ENCODE results near the gene MYT1.
"Not testable (repeated sequence)": the region's sequence is repeated elsewhere in the genome, so short reads cannot be mapped to it uniquely, and the experiment has no call there.

Gene MYT1

DNA sequence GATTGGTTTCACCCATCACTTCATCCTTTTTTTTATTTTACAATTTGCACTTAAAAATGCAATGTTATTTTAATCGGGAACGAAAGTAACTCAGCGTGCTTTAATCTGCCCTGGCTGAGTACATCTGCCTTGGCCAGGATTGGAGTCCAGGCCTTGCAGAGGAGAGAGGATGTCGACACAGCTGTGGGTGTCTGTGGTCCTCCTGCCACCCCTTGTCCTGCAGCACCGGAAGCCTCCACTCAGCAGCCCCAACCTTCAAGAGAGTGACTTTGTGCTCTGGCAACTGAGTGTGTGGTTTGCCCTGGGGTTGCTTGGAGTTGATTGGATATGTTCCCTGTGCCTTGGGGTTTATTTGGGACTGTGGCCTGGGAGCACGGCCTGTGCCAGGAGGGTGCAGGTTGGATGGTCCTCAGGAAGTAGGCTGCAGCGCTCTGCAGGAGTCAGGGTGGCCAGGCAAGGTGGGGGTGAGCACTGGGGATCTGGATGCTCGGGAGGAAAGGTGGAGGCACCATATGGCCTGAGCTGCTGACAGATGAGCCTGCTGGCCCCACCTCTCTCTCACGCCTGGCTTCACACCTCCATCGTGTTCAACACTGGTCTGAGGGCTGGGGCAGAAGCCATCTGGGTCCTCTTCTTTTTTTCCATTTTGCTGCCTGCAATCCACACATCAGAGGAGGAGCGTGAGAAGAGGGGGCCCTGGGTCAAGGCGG is 4.3 kb downstream of the MYT1 start:
- no peak for DNase-seq (ENCODE audit: low spot score in 2 of 2)
- Mint-ChIP-seq H3K27ac (no peak overlapping the region), H3K36me3 (no peaks in the 10 kb centered on the region), H3K9me3 (no peaks in the 10 kb centered on the region), H3K4me1 (no peaks in the 10 kb centered on the region), H3K4me3 (no peak overlapping the region)
- peak; percentile 24 for ATAC-seq

DNA sequence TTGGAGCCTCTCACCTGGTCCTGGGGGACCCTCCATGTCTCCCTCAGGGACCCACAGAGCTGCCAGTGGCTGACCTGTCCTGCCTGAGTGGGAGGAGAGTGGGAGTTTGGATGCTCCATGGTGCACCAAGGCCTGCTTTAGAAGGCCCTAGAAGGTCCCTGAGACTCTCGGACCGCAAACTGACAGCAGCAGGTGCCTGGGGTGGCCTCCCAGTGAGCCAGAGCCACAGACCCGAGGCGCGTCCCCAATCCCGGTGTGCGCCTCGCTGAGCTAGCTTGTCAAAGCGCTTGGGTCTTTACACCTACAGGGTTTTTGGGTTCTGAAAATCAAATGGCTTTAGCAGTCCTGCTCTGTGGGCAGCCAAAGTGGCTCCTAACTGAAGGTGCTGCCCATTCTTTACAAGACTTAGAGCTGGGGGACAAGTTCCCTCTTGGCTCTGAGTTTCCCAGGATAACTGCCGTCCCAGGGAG is 4.9 kb downstream of the MYT1 start:
- Mint-ChIP-seq H3K4me1 (no peaks in the 10 kb centered on the region), H3K9me3 (no peaks in the 10 kb centered on the region), H3K4me3 (no peak overlapping the region), H3K36me3 (no peaks in the 10 kb centered on the region), H3K27ac (no peak overlapping the region)
- DNase-seq (ENCODE audit: low spot score in 2 of 2): no peak
- no peak for ATAC-seq

DNA sequence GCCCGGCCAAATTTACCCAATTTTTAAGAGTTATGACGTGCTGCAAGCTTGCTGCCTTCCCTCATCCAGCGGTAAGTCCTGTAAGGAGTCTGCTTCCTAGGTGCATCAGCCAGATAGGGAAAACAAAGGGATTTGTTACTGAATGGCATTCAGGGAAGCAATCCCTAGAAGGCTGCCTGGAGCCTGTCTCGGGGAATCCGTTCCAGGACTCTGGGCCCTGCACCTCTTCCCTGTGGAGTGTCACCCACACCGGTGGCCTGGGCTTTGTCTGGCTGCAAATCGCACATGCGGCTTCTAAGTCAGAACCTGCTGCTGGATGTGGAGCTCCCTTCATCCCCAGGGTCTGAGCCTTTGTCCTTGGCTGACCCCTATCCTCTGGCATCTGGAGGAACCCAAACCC is 7.0 kb downstream of the MYT1 start:
- DNase-seq (ENCODE audit: low spot score in 2 of 2): no peak
- Mint-ChIP-seq H3K9me3 (no peaks in the 10 kb centered on the region), H3K27ac (no peak overlapping the region), H3K36me3 (no peaks in the 10 kb centered on the region), H3K4me1 (no peaks in the 10 kb centered on the region), H3K4me3 (no peak overlapping the region)
- no peak for ATAC-seq

DNA sequence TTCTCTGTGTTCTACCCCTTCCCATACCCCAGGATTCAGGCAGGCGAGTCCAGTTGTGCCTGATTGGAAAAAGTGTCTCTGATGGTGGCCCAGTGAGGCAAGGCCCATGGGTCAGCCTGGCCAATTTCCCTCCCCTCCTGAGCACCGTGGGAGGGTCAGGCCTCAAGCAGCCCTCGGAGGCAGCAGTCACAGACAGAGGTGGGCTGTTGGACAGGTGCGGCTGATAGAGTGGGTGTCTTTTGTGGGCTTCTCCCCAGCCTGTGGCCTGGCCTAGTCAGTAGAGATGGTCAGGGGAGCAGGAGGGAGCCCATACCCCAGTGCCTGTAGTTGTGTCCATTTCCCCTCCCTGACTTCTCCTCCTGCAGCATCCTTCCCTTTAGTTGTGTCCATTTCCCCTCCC is 8.9 kb downstream of the MYT1 start:
- H3K4me1 Mint-ChIP-seq: no peaks in the 10 kb centered on the region
- no peak overlapping the region for H3K4me3 Mint-ChIP-seq
- ATAC-seq (no peak), DNase-seq (ENCODE audit: low spot score in 2 of 2) (no peak)
- no peaks in the 10 kb centered on the region for H3K9me3 Mint-ChIP-seq
- H3K27ac Mint-ChIP-seq: no peak overlapping the region
- H3K36me3 Mint-ChIP-seq: no peaks in the 10 kb centered on the region

DNA sequence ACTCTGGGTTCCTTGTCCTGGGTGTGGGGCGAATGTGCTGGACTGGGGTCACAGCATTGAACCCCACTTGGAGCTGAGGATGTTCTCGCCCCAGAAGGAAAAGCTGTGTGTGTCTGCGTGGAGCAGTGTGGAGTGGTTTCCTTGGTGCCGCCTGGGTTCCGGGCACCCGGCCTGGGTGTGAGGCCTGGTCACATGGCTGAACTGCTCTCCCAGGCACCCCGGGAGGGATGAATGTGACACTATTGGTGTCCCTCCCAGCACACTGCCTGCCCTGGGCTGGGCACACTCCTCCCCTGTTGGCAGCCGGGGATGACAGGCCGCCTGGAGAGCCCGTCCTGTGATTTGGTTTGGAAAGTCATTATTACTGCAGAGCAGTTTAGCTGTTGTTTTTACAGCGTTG is 12.3 kb downstream of the MYT1 start:
- no peaks in the 10 kb centered on the region for H3K9me3 Mint-ChIP-seq
- no peak for ATAC-seq

DNA sequence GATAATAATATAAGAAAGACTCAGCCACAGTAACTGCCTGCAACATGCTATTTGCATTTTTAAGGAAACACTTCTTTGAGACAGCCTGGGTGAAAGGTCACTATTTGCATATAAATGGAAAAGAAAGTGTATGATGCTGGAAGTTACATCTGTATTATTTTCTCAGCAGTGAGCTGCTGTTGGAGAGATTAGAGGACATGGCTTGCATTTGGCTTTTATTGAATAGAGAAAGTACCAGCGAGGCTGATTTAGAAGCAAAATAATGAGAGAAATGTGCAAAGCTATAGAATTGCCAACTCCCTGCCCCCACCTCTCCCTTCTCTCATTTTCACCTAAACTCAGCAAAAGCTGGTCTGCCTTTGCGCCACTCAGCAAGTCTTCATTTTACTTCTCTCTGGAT is 12.7 kb downstream of the MYT1 start:
- no peak overlapping the region for H3K4me3 Mint-ChIP-seq
- no peak overlapping the region for H3K27ac Mint-ChIP-seq
- no peaks in the 10 kb centered on the region for H3K9me3 Mint-ChIP-seq
- DNase-seq (ENCODE audit: low spot score in 2 of 2) (no peak), ATAC-seq (no peak)
- peaks cover 15% of the 10 kb centered on the region for H3K4me1 Mint-ChIP-seq
- no peaks in the 10 kb centered on the region for H3K36me3 Mint-ChIP-seq

More for the DNA sequence above, 12.3 kb downstream of the MYT1 start:
- H3K27ac Mint-ChIP-seq: no peak overlapping the region
- H3K4me1 Mint-ChIP-seq: peaks cover 15% of the 10 kb centered on the region
- DNase-seq (ENCODE audit: low spot score in 2 of 2): no peak
- H3K36me3 Mint-ChIP-seq: no peaks in the 10 kb centered on the region
- H3K4me3 Mint-ChIP-seq: no peak overlapping the region

DNA sequence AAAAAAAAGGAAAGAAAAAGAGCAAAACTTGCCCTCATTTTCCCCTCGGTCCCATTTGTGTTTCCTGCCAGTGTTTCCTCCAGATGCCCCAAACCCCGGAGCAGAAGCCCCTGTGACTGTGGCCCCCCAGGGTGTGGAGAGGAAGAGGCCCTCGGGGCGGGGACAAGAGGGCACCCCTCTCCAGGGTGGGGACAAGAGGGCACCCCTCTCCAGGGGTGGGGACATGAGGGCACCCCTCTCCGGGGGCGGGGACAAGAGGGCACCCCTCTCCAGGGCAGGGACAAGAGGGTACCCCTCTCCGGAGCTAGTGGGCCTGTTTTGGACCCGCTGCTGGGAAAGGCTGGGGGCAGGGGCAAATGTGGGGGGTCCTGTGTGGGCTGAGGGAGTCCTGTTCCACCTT is 13.1 kb downstream of the MYT1 start:
- ATAC-seq: no peak

DNA sequence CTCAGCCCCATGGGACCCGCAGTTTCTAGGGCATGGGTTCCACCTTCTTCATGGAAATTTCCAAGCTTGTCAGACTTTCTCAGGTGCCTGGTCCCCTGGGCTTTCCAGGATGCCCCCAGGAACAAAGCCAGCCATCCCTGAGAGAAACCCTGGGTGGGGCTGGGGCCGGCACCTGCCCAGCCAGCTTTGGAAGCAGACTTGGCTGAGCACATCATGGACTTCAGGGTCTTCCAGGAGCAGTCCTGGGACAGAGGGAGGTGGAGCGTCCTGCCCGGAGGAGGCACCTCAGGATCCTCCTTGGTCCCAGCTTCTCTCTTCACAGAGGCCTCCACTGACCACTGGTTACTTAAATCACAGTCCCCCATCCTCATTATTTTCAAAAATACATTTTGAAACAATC is 13.5 kb downstream of the MYT1 start:
- no peak for DNase-seq (ENCODE audit: low spot score in 2 of 2)
- no peak for ATAC-seq
- Mint-ChIP-seq H3K4me1 (peaks cover 15% of the 10 kb centered on the region), H3K9me3 (no peaks in the 10 kb centered on the region), H3K27ac (no peak overlapping the region), H3K4me3 (no peak overlapping the region), H3K36me3 (no peaks in the 10 kb centered on the region)

More for the DNA sequence above, 13.1 kb downstream of the MYT1 start:
- no peak for DNase-seq (ENCODE audit: low spot score in 2 of 2)
- Mint-ChIP-seq H3K9me3 (no peaks in the 10 kb centered on the region), H3K4me3 (no peak overlapping the region), H3K4me1 (peaks cover 15% of the 10 kb centered on the region), H3K36me3 (no peaks in the 10 kb centered on the region), H3K27ac (no peak overlapping the region)

DNA sequence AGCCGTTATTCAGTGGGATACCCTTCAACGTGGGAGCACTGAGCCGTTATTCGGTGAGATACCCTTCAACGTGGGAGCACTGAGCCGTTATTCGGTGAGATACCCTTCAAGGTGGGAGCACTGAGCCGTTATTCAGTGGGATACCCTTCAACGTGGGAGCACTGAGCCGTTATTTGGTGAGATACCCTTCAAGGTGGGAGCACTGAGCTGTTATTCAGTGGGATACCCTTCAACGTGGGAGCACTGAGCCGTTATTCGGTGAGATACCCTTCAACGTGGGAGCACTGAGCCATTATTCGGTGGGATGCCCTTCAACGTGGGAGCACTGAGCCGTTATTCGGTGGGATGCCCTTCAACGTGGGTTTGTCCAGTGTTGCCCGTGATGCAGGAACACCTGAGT is 14.7 kb downstream of the MYT1 start:
- not testable (repeated sequence) for H3K27ac Mint-ChIP-seq; H3K9me3 Mint-ChIP-seq; H3K36me3 Mint-ChIP-seq; ATAC-seq; DNase-seq (ENCODE audit: low spot score in 2 of 2); H3K4me3 Mint-ChIP-seq
- H3K4me1 Mint-ChIP-seq: peaks cover 15% of the 10 kb centered on the region

DNA sequence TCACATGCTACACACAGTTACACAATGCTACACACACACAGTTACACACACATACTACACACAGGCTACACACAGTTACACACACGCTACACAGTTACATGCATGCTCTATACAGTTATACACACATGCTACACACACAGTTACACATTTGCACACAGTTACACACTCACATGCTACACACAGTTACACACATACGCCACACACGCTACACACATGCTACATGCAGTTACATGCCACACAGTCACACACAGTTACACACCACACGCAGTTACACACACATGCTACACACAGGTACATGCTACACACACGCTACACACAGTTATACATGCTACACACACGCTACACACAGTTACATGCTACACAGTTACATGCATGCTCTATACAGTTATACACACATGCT is 15.6 kb downstream of the MYT1 start:
- H3K4me1 Mint-ChIP-seq: peaks cover 21% of the 10 kb centered on the region
- H3K4me3 Mint-ChIP-seq: no peak overlapping the region
- H3K9me3 Mint-ChIP-seq: no peaks in the 10 kb centered on the region
- H3K27ac Mint-ChIP-seq: no peak overlapping the region
- no peak for DNase-seq (ENCODE audit: low spot score in 2 of 2)
- H3K36me3 Mint-ChIP-seq: no peaks in the 10 kb centered on the region
- ATAC-seq: no peak

DNA sequence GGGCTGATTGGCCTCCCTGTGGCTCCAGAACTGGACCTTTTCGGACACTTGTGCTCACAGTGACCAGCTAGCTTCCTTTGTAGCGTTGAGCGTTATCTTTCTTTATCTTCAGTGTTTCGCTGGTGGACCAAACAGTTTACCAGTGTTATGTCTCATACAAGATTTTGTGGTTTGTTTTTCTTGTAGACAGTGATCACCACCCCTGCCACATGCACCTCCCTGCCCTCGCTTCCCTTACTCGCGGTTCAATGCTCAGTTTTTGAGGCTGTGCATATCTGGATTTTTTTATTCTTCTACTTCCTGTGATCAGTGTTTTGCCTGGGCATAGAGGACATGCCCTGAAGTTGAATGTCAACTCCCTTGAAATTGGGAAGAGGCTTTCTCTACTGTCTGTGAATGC is 16.4 kb downstream of the MYT1 start:
- no peak for DNase-seq (ENCODE audit: low spot score in 2 of 2)
- H3K36me3 Mint-ChIP-seq: no peaks in the 10 kb centered on the region
- peaks cover 25% of the 10 kb centered on the region for H3K4me1 Mint-ChIP-seq
- peak; percentile 40 for ATAC-seq
- H3K9me3 Mint-ChIP-seq: no peaks in the 10 kb centered on the region
- no peak overlapping the region for H3K4me3 Mint-ChIP-seq
- no peak overlapping the region for H3K27ac Mint-ChIP-seq

DNA sequence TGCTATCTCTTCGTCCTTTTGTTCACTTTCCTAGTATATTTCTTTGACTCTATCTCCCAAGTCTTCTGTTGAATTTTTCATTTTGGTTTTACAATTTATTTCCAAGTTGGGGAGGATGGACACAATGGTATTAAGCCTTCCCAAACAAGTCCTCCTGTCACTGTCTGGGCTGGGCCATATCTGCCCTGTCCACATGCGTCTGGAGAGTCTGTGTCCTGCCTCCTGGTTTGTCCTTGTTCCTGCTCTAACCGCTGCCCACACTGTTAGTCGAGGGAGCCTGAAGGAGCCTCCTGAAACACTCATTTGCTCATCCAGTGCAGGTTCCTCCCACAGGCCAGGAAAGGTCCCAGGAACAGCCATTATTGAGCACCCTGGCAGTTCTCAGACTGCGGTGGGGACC is 17.1 kb downstream of the MYT1 start:
- H3K4me3 Mint-ChIP-seq: no peak overlapping the region
- peaks cover 25% of the 10 kb centered on the region for H3K4me1 Mint-ChIP-seq
- H3K9me3 Mint-ChIP-seq: no peaks in the 10 kb centered on the region
- DNase-seq (ENCODE audit: low spot score in 2 of 2) (no peak), ATAC-seq (no peak)
- H3K27ac Mint-ChIP-seq: no peak overlapping the region
- no peaks in the 10 kb centered on the region for H3K36me3 Mint-ChIP-seq

DNA sequence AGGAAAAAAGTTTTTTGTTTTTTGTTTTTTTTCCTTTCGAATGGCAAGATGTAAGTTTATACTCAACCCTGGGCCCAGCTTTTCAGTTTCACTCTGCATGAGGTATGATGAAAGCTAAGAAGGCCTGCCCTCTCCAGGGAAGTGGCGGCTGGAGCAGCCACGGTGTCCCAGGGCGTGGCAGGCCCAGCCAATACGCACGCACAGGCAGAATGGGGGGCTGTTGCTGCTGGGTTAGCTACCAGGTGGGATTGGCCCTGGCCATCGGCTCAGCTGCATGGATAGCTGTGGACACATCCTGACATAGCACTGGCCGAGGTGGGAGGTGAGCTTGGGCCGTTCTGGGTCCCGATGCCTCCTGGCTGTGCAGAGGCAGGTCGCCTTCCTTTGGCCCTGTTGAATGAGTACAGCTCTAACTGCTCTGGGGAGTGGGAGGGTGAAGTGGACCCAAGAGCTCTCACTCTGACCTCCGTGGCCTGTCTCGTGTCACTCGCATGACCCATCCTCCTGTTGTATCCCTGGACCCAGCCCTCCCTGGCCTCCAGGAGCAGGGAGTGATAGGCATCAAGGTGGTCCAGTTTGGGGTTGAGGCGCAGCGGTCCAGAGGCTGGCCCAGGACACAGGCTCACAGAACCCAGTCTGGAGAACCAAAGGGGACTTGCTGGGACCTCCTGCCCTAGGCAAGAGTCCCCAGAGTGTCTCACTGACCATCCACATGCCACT is 18.1 kb downstream of the MYT1 start:
- H3K27ac Mint-ChIP-seq: no peak overlapping the region
- H3K9me3 Mint-ChIP-seq: no peaks in the 10 kb centered on the region
- H3K4me1 Mint-ChIP-seq: peaks cover 25% of the 10 kb centered on the region
- ATAC-seq: no peak
- no peak for DNase-seq (ENCODE audit: low spot score in 2 of 2)
- no peaks in the 10 kb centered on the region for H3K36me3 Mint-ChIP-seq
- no peak overlapping the region for H3K4me3 Mint-ChIP-seq

DNA sequence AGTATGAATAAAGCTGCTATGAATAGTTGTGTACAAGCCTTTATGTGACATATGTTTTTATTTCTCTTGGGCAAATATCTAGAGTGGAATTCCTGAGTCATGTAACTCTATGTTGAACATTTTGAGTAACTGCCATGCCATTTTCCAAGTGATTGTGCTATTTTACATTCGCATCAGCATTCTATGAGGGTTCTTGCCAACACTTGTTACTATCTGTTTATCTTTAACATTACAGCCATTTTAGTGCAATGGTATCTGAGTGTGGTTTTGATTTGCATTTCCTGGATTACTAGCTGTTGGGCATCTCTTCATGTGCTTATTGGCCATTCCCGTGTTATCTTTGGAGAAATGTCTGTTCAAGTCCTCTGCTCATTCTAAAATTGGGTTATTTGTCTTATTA is 19.1 kb downstream of the MYT1 start:
- no peaks in the 10 kb centered on the region for H3K9me3 Mint-ChIP-seq
- ATAC-seq (no peak), DNase-seq (ENCODE audit: low spot score in 2 of 2) (no peak)
- H3K4me3 Mint-ChIP-seq: no peak overlapping the region
- H3K27ac Mint-ChIP-seq: no peak overlapping the region
- H3K4me1 Mint-ChIP-seq: peaks cover 25% of the 10 kb centered on the region
- no peaks in the 10 kb centered on the region for H3K36me3 Mint-ChIP-seq

DNA sequence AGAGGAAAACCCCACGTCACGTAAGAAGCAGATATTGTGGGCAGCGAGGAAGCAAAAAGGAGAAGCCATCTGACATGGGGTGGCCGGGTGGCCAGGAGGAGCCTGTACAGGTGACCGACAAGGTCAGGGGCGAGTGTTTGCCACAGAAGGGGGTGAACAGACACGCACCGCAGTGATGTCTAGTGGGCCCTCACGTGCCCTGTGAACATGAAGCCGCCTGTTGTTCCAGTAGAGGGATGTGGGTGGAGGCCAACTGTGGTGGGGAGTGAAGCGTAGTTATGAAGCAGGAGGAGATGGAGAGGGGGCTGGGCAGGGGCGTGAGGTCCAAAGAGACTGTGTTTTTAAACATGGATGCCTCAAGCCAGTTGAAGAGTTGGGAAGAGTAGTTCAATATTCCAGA is 20.5 kb downstream of the MYT1 start:
- Mint-ChIP-seq H3K4me1 (peaks cover 25% of the 10 kb centered on the region), H3K9me3 (no peaks in the 10 kb centered on the region), H3K4me3 (peak overlapping the region; percentile 38), H3K36me3 (no peaks in the 10 kb centered on the region), H3K27ac (no peak overlapping the region)
- DNase-seq (ENCODE audit: low spot score in 2 of 2) (no peak), ATAC-seq (peak; percentile 48)

DNA sequence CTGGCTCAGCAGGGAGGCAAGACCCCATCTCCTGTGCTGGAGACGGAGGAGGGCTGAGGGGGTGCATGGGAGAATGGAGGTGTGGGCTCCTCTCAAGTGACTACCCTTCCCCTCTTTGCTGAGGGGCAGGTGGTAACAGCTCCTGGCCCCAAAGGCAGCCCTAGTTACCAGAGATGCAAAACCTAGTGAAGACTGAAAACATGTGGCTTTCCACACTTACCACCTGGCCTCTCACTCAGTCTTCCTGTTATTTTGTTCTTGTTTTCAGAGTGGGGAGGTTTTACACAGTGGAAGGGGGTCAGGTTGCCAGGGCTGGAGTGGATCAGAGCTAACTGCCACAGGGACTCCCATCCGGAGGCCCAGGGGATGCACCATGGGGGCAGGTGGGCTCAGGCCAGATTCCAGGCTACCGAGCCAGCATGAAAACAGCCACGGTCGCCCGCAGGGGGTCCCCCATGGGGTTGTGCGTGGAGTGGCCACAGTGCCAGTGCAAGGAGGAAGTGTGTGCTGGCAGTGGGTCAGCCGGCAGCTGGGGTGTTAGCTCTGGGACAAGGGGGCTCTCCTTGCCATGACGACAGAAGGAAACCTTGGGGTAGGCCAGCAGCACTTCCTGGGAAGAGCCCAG is 21.1 kb downstream of the MYT1 start:
- H3K36me3 Mint-ChIP-seq: no peaks in the 10 kb centered on the region
- H3K4me3 Mint-ChIP-seq: peak overlapping the region; percentile 38
- no peaks in the 10 kb centered on the region for H3K9me3 Mint-ChIP-seq
- H3K4me1 Mint-ChIP-seq: peaks cover 19% of the 10 kb centered on the region
- DNase-seq (ENCODE audit: low spot score in 2 of 2): no peak
- ATAC-seq: peak; percentile 39
- H3K27ac Mint-ChIP-seq: no peak overlapping the region
